ENCODE results near the gene EPDR1.
A peak's percentile ranks its signal among the peaks of the same experiment; 100 is the strongest.

EPDR1 gene

GRCh38 chr7:37920305-37920848 lies at the start of gene EPDR1:
Gene EPDR1, plus strand, starts transcription at chr7:37920640. Its CDS starts 300 bp downstream, at chr7:37920940.
- peak; percentile 57 for DNase-seq

GRCh38 chr7:37882086-37882485 lies 38.4 kb upstream of the EPDR1 start:
- no peak for DNase-seq

GRCh38 chr7:37893359-37893758 lies 27.1 kb upstream of the EPDR1 start:
- DNase-seq, result no peak

- DNase-seq, result no peak
These were observed 25.8 kb upstream of the EPDR1 start for GRCh38 chr7:37894671-37895070.

- DNase-seq, result no peak
These were observed 20.7 kb upstream of the EPDR1 start for GRCh38 chr7:37899712-37900247.

GRCh38 chr7:37901236-37901827 lies 19.1 kb upstream of the EPDR1 start:
- peak; percentile 46 for DNase-seq

- DNase-seq, result no peak
These were observed 18.4 kb upstream of the EPDR1 start for GRCh38 chr7:37901890-37902524.

- DNase-seq, result no peak
These were observed 12.1 kb upstream of the EPDR1 start for GRCh38 chr7:37908221-37908788.

GRCh38 chr7:37912756-37913155 lies 7.7 kb upstream of the EPDR1 start:
- DNase-seq, result no peak

GRCh38 chr7:37915438-37915837 lies 5.0 kb upstream of the EPDR1 start:
- DNase-seq, result no peak

- DNase-seq, result peak; percentile 20
These were observed 4.3 kb upstream of the EPDR1 start for GRCh38 chr7:37916017-37916672.

GRCh38 chr7:37916673-37917660 lies 3.5 kb upstream of the EPDR1 start, which contains the start of gene SFRP4:
Gene SFRP4, minus strand, starts transcription at chr7:37916817. Its CDS starts 280 bp downstream, at chr7:37916537.
- DNase-seq, result peak; percentile 51

GRCh38 chr7:37918526-37918925 lies 1.9 kb upstream of the EPDR1 start:
- no peak for DNase-seq

- peak; percentile 54 for DNase-seq
These were observed 687 bp downstream of the EPDR1 start for GRCh38 chr7:37920849-37921805.

GRCh38 chr7:37921876-37922275 lies 1.4 kb downstream of the EPDR1 start:
- DNase-seq, result no peak

- DNase-seq, result no peak
These were observed 3.6 kb downstream of the EPDR1 start for GRCh38 chr7:37923996-37924395.

GRCh38 chr7:37924491-37925041 lies 4.1 kb downstream of the EPDR1 start:
- no peak for DNase-seq

GRCh38 chr7:37925620-37926019 lies 5.2 kb downstream of the EPDR1 start:
- no peak for DNase-seq

GRCh38 chr7:37927773-37928444 lies 7.5 kb downstream of the EPDR1 start:
- DNase-seq, result no peak

GRCh38 chr7:37928878-37929277 lies 8.4 kb downstream of the EPDR1 start:
- DNase-seq, result no peak
